ENCODE data around the gene BANP.
"Not testable (repeated sequence)": the region's sequence is repeated elsewhere in the genome, so short reads cannot be mapped to it uniquely, and the experiment has no call there.

The BANP gene

GRCh38 chr16:88017587-88018101, 66.4 kb downstream of the BANP start:
- no peak for DNase-seq

DNA sequence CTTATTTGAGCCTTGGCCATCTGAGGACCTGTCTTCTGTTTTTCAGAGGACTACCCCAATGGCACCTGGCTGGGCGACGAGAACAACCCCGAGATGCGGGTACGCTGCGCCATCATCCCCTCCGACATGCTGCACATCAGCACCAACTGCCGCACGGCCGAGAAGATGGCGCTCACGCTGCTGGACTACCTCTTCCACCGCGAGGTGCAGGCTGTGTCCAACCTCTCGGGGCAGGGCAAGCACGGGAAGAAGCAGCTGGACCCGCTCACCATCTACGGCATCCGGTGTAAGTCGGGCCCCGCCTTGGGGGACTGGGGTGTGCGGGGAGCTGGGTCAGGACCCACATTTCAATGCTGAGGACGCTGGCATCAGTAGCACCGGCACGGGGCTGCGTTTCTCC, 67.1 kb downstream of the BANP start:
- DNase-seq = not testable (repeated sequence)

GRCh38 chr16:88019041-88019820, 68.0 kb downstream of the BANP start:
- not testable (repeated sequence) for DNase-seq

DNA sequence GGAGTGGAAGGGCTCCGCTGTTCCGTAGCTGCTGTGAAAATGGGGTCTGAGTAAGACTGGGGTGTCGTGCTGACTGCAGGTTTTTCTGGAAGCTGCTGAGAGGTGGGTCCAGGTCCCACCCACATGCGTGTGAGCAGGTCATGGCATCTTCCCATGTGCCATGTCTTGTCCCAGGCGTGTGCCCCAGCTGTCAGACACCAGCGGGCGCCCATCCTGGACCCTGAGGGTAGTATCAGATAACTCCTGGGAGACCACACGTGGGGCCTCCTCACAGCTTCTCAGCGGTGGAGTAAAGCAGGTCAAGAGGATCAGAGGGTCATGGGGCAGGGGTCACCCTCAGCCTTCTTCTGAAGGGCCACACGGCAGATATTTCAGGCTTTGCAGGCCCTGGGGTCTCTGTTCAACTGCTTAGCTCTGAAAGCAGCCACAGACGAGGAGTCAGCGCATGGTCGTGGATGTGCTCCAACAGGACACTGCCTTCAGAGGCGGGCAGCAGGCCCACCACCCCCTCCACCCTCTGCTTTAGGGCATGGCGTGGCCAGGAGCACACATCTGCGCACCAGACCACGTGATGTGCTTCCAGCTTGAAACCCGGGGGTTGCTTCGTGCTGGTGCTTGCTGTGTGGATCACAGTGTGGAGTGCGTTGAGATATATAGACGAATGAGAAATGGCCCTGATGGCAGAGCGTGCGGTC, 68.7 kb downstream of the BANP start:
- DNase-seq = no peak

DNA sequence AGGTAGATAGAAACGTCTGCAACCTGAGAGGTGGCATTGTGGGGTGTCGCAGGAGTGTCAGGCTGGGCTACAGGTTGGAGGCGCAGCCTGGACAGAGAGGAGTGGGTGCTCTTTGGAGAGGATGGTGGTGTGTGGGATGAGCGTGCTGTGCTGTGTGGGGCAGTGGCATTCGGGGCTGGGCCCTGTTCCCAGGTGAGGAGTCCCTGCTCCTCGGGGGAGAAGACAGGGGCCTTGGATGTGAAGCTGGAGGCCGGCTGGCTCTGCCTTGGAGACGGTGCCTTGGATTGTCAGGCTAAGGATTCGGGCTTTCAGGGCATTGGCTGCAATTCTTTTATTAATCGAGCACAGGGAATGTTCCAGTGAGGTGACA, 69.3 kb downstream of the BANP start:
- DNase-seq = no peak

DNA sequence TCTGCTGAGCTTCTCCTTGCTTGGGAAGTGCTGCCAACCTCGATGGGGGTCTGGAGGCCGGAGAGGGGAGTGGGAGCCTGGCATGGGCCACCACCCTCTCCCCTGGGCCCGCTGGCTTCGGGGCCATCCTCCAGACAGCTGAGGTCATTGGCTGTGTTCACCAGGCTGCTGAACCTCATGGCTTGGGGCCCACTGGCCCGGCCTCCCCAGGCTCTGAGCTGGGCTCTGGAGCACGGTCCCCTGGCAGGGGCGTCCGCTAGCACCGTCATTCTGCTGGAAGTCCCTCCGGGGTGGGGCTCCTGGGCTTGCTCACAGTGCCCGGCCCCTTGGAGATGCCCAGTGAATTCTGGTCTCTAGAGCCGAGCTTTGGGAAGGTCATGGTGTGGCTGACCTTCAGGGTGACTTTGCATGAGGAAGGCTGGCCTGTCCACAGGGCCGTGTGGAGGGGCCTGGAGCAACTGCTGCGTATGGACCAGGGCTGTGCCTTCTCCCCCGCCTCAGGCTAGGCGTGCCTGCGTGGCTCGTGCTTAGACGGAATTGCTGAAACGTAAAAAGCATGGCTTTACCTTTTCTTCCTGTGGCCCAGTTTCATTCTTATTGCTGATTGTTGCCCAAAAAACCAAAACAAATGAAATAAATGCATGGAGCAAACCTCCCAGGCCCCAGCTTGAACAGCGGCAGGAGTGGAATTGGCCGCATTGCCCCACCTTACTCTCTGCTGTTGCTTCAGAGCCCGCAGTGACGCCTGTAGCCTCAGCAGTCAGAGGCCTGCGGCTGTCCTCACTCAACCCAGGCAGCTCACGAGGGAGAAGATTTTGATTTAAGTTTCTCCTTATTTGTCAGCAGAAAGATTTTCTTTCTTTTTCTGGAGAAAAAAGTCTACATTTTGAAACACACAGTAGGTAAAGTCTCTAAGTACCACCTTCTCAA, 70.1 kb downstream of the BANP start:
- DNase-seq = not testable (repeated sequence)

DNA sequence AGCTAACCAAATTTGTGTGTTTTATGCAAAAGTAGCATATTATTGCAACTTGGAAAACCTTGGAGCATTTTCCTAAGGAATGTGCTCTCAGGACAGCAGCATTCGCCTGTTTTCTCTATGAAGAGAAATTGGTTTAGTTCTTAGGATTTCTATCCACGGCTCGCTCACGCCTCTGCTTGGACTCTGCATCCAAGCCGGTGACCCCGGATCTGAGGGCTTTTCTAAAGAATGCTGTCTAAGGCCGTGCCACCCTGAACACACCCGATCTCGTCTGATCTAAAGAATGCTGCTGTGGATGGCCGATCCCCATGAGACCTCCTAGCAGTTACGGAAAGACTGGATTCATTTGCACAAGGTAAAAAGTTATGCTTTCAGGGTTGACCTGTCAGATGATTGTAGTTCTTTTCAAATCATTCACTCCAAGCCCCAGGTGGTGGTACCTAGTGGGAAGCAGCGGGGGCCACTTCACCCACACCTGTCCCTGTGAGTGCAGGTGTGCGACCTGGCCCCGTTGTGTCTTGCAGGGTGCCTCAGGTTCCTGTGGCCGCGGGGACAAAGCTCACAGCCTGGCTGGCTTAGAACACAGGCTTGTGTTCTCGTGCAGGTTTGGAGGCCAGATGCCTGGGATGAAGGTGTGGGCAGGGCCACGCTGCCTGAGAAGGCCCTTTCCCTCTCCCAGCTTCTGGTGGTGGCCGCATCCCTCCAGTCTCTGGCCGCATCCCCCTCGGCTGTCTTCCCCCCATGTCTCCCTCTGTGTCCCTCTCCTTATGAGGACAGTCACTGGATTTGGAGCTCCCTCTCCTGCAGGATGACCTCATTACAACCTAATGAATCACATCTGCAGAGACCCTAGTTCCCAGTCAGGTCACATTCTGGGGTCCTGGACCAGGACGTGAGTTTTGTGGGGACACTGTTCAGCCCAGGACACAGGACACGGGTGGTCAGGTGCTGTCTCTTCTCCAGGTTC, 71.1 kb downstream of the BANP start:
- no peak for DNase-seq

DNA sequence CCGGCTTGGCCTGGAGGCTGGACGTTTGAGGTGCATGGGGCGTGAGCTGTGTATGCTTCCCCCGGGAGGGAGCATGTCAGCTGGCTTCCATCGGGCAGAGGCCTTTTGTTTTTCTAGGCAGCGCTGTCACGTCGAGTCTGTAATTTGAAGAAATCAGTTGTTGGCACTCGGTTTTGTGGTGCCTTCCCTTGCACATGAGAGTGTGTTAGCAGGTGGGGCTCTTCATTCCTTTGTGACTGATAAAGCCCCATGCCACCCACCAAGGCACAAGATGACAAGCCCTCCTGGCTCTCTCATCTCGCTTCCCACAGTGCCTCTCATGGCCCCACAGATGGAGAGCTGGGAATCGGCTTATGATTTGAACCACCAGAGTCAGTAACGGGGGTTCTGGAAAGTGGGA, 72.1 kb downstream of the BANP start:
- DNase-seq = no peak

DNA sequence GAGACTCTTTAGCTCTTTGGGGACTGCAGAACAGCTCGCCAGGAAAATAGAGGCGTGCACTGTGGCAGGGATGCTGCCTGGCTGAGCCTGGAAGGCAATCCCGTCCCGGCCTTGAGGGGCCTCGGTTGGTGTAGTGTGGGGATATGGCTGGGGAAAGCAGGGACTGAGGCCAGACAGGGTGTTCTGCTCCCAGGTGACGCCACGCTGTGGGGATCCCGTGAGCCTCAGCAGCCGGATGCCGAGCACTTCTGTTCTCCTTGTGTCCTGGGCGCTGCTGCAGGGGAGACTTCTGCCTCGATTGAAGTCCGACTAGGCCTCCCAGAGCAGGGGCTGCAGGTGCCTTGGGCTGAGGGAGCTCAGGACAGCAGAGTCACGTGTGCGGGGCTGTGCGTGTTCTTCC, 72.6 kb downstream of the BANP start:
- no peak for DNase-seq

- not testable (repeated sequence) for DNase-seq
These were observed 73.4 kb downstream of the BANP start for GRCh38 chr16:88024491-88025085.

DNA sequence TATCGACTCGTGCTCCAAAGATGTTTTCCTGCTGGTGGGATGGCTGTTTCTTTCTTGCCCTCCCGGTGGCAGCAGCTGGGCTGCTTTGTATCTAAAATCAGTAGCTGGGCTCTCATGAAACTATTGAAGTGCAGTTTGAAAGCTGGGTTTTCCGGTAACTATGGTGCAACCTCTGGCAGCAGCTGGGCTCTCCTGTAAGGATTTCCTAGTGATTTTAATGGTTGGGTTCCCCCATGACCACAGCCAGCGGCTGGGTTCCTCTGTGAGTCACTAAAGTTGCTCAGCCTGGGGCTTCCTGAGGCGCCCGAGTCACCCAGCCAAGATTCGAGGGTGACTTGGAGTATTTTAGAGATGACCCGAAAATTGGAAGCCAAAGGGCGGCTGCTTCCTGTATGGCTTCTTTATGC, 73.9 kb downstream of the BANP start:
- DNase-seq = peak; percentile 72

DNA sequence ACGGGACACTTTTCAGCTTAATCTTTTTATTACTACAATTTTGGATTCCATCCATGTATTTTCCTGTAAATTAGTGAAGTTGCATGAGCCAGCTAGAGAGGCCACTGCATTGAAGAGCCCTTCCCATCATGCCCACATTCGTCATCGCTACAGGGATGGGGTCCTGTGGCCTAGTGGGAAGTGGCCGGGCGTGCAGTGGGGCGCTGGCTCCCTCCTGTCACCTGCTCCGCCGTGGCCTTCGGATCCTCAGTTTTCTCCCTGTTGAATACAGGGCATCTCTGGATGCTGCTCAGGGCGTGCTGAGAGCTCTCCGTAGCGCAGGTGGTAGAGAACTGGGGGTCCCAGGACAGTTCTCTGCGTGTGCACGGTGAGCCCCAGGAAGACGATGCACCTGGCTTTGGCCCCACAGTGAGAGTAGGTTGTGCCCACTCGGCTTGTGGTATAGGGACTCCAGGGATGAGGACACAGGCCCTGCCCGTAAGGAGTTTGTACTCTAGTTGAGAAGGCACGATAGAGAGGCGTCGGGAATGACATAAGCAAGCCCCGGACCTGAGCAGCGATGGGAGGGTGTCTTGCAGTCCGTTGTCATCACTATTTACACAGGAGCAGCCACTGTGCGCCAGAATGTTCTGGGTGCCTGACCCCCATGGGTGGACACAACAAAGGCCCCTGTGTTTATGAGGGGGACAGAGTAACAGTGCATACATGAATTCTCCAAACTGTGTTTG, 74.8 kb downstream of the BANP start:
- DNase-seq = not testable (repeated sequence)

GRCh38 chr16:88026964-88027938, 76.0 kb downstream of the BANP start:
- no peak for DNase-seq

- DNase-seq = not testable (repeated sequence)
These were observed 77.1 kb downstream of the BANP start for GRCh38 chr16:88028177-88028930.

GRCh38 chr16:88030498-88030897, 79.3 kb downstream of the BANP start:
- DNase-seq = no peak

- DNase-seq = not testable (repeated sequence)
These were observed 79.7 kb downstream of the BANP start for GRCh38 chr16:88030961-88031360.

- DNase-seq = not testable (repeated sequence)
These were observed 81.9 kb downstream of the BANP start for GRCh38 chr16:88033003-88033740.

DNA sequence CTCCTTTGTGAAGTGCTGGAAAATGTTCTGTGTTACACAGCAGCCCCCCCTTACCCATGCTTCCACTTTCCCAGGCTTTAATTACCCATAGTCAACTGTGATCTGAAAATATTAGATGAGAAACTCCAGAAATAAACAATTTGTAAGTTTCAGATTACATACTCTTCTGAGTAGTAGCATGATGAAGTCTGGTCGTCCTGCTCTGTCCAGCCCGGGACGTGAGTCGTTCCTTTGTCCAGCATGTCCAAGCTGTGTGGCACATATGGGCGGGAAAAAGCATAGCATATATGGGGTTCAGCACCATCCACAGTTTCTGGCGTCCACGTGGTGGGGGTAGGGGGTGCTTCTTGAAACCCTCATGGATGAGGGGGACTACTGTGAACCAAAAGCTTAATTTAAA, 83.5 kb downstream of the BANP start:
- no peak for DNase-seq

Measured in CD4-positive, alpha-beta T cell treated with Interferon gamma for 1 hour (primary cell).